Measurements from ENCODE around the gene CCDC185. TPM values are rescaled to one million over a fixed set of nuclear protein-coding genes. Genes with fewer than 3 reads are reported as not detected.
A peak's percentile ranks its signal among the peaks of the same experiment; 100 is the strongest.

Gene CCDC185
- polyA plus RNA-seq, 1 experiment: not detected

GRCh38 chr1:223401873-223402789 is 8.9 kb downstream of the CCDC185 start:
- no peaks in the 10 kb centered on the region for H3K9me3 ChIP-seq (ENCODE audit: control insufficient read depth, insufficient read depth, low read length)
- POLR2A ChIA-PET: interaction anchor here (0.7 kb wide), 1 partner anchor 9 kb away, joined by 4 read pairs; no protein-coding TSS in a partner anchor
- no peak overlapping the region for H3K27ac ChIP-seq (ENCODE audit: low read depth, low read length)
- H3K4me3 ChIP-seq (ENCODE audit: low read depth, low read length): no peak overlapping the region
- peak; percentile 36 for DNase-seq (ENCODE audit: low read depth, low spot score)
- TF ChIP-seq CTCF (IDR thresholded peaks at IDR 0.05; ENCODE audit: low read depth, low read length): no peak
- H3K27me3 ChIP-seq (ENCODE audit: control insufficient read depth, insufficient read depth, low read length): no peaks in the 10 kb centered on the region
- CTCF ChIA-PET: no interaction called here

- Histone ChIP-seq H3K4me3 (ENCODE audit: low read depth, low read length) (no peak overlapping the region), H3K9me3 (ENCODE audit: control insufficient read depth, insufficient read depth, low read length) (no peaks in the 10 kb centered on the region), H3K27ac (ENCODE audit: low read depth, low read length) (no peak overlapping the region), H3K27me3 (ENCODE audit: control insufficient read depth, insufficient read depth, low read length) (no peaks in the 10 kb centered on the region)
- POLR2A ChIA-PET: no interaction called here
- CTCF ChIA-PET: no interaction called here
- no peak for DNase-seq (ENCODE audit: low read depth, low spot score)
- TF ChIP-seq CTCF (IDR thresholded peaks at IDR 0.05; ENCODE audit: low read depth, low read length): no peak
Measured at GRCh38 chr1:223402790-223403142, 9.6 kb downstream of the CCDC185 start.

- TF ChIP-seq CTCF (IDR thresholded peaks at IDR 0.05; ENCODE audit: low read depth, low read length): no peak
- ChIA-PET CTCF (no interaction called here), POLR2A (no interaction called here)
- no peaks in the 10 kb centered on the region for H3K9me3 ChIP-seq (ENCODE audit: control insufficient read depth, insufficient read depth, low read length)
- no peak for DNase-seq (ENCODE audit: low read depth, low spot score)
- H3K4me3 ChIP-seq (ENCODE audit: low read depth, low read length): no peak overlapping the region
- no peaks in the 10 kb centered on the region for H3K27me3 ChIP-seq (ENCODE audit: control insufficient read depth, insufficient read depth, low read length)
- H3K27ac ChIP-seq (ENCODE audit: low read depth, low read length): no peak overlapping the region
Measured at GRCh38 chr1:223403184-223403815, 10.1 kb downstream of the CCDC185 start.

GRCh38 chr1:223405507-223405906 is 12.3 kb downstream of the CCDC185 start:
- Histone ChIP-seq H3K9me3 (ENCODE audit: control insufficient read depth, insufficient read depth, low read length) (no peaks in the 10 kb centered on the region), H3K27ac (ENCODE audit: low read depth, low read length) (no peak overlapping the region), H3K27me3 (ENCODE audit: control insufficient read depth, insufficient read depth, low read length) (no peaks in the 10 kb centered on the region), H3K4me3 (ENCODE audit: low read depth, low read length) (no peak overlapping the region)
- ChIA-PET POLR2A (no interaction called here), CTCF (no interaction called here)
- DNase-seq (ENCODE audit: low read depth, low spot score): no peak
- no peak for TF ChIP-seq CTCF (IDR thresholded peaks at IDR 0.05; ENCODE audit: low read depth, low read length)

GRCh38 chr1:223410036-223410435 is 16.8 kb downstream of the CCDC185 start:
- H3K27ac ChIP-seq (ENCODE audit: low read depth, low read length): no peak overlapping the region
- H3K4me3 ChIP-seq (ENCODE audit: low read depth, low read length): no peak overlapping the region
- POLR2A ChIA-PET: no interaction called here
- CTCF ChIA-PET: interaction anchor here (2.7 kb wide), 1 partner anchor 276 kb away, joined by 13 read pairs; no protein-coding TSS in a partner anchor
- TF ChIP-seq CTCF (IDR thresholded peaks at IDR 0.05; ENCODE audit: low read depth, low read length): no peak
- DNase-seq (ENCODE audit: low read depth, low spot score): no peak
- H3K27me3 ChIP-seq (ENCODE audit: control insufficient read depth, insufficient read depth, low read length): no peaks in the 10 kb centered on the region
- no peaks in the 10 kb centered on the region for H3K9me3 ChIP-seq (ENCODE audit: control insufficient read depth, insufficient read depth, low read length)

All from AG04450 (cell line).